ENCODE data around the gene PARP15.
"Not testable (repeated sequence)": the region's sequence is repeated elsewhere in the genome, so short reads cannot be mapped to it uniquely, and the experiment has no call there.

PARP15 gene

DNA sequence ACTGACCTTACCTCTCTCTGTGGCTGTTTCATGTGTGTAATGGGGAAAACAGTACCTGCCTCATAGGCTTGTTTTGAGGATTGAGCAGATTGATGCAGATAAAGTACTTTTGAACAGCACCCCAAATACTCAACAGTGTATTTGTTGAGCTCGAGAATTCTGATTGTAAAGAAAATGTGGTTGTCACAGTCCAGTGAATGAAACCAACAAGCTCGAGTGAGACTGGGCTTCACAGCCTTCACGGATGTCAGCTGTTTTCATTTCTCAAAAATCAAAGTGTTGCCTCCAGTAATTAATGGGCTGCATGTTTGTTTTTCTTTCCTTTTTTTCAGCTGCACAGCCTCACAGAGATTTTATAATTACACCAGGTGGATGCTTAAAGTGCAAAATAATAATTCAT, 43.7 kb downstream of the PARP15 start:
- no peak for DNase-seq

DNA sequence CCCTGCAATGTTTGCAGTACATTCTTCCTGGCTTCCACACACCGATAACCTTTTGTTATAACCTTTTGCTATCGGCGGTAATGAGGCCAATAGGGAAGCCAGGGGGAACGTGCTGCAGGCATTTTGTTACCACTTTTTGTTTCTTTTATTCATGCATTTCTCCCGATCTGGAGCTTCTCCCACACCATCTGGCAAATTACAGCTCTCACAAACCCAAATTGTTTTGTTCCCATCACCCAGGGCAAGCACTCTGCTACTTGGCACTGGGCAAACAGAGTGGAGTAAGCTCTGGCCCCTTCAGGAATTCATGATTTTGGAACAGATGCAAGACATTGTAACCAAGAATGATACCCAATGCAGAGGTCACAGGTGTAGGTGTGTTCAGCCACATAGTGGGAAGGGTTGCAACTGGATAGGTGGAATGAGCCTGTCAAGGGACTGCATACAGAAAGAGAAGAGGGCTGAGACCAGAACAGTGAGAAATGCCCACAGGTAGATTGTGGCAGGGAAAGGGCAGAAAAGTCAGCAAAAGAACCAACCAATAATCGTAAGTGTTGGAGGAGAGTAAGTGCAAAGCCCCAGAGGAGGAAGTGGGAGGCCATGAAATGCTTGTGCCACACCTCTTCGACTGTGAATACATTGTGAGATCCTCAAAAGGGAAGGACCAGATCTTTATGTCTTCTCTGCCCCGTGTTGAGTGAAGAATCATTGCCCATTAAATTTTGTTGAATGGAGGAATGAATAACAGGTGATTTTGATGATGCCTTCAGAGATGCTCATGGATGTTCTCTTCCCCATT, 45.8 kb downstream of the PARP15 start:
- no peak for DNase-seq

DNA sequence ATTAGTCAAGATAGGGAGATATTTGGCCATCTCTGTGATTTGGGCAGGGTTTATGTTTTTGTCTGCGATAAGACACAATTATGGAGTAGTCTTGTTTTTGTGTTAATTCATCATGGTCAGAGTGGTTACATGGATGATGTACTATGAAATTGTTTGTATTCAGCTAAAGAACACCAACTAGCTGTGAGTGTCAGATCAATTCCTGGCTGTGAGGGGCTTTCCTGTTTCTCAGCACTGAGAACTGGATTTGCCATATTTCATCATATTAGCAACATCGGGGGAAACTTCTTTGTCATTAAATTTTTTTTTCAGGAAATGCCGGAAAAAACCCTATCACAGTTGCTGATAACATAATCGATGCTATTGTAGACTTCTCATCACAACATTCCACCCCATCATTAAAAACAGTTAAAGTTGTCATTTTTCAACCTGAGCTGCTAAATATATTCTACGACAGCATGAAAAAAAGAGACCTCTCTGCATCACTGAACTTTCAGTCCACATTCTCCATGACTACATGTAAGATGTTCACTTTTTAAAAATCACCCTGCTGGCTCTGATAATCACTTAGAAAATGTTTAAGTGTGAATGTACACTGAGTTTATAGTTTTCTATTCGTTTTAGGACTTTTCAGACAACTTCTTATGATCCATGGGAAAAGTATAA, 49.2 kb downstream of the PARP15 start:
- no peak for DNase-seq

DNA sequence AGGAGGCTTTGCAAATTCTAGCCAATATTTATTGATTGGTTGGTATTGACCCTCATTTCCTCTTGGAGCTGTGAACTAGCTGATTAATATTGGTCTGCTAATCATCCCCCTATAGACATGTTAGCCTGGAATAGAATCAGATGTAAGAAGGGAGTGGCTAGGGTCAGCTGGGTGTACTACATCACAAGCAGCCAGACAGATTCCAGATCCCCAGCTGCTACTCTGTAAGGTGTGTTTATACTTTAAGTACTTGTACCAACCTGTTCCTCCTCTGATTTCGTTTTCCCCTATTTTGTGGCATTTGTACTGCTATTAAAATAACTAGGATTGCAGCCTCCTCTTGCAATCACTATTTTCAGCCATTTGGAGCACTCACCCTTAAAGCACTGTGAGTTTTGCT, 49.9 kb downstream of the PARP15 start:
- DNase-seq, result no peak

DNA sequence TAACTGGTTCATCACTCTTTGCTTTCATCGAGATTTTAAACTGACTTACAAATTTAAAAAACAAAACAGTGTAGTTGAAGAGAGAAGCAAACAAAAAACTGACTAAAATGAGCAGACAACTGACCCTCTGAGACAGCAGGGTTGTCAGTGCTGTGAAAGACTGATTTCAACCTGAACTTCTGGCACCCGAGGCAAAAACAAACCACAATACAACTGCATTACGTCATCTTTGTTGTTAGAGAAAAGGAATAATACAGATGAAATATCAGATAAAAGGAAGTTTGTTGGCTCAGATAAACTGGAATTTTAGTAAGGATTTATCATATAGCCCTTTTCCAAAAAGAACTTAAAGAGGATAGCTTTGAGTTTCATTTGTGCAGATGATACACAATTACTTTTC, 51.1 kb downstream of the PARP15 start:
- DNase-seq, result no peak

DNA sequence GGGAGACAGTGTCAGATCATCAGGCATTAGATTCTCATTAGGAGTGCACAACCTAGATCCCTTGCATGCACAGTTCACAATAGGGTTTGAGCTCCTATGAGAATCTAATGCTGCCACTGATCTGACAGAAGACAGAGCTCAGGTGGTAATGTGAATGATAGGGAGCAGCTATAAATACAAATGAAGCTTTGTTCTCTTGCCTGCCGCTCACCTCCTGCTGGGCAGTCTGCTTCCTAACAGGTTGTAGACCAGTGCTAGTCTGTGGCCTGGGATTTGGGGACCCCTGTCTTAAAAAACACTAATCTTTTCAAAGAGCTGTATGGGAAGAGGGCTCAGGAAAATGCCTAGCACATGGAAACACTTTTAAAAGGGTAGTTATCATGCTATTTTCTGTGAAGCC, 52.3 kb downstream of the PARP15 start:
- no peak for DNase-seq

DNA sequence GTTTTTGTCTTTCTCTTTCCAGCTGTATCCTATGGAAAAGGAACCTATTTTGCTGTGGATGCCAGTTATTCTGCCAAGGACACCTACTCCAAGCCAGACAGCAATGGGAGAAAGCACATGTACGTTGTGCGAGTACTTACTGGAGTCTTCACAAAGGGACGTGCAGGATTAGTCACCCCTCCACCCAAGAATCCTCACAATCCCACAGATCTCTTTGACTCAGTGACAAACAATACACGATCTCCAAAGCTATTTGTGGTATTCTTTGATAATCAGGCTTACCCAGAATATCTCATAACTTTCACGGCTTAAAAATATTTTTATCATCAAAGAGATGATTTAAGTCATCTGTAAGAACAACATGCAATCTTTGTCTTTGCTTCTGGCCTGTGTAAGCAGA, 58.3 kb downstream of the PARP15 start:
- DNase-seq, result no peak

DNA sequence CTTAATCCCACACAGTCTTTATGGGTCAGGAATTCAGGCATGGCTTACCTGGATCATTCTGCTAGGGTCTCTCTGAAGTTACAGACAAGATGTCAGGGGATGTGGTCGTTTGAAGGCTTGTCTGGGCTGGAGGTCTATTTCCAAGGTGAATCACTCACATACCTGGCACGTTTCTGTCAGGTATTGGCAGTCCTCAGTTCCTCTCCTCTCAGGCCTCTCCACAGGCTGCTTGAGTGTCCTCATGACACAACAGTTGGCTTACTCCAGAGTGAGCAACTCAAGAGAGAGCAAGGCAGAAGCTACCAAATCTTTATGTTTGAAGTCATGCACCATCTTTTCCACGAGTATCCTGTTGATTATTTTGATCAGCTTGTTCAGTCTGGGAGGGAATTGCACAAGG, 59.2 kb downstream of the PARP15 start:
- DNase-seq, result no peak

DNA sequence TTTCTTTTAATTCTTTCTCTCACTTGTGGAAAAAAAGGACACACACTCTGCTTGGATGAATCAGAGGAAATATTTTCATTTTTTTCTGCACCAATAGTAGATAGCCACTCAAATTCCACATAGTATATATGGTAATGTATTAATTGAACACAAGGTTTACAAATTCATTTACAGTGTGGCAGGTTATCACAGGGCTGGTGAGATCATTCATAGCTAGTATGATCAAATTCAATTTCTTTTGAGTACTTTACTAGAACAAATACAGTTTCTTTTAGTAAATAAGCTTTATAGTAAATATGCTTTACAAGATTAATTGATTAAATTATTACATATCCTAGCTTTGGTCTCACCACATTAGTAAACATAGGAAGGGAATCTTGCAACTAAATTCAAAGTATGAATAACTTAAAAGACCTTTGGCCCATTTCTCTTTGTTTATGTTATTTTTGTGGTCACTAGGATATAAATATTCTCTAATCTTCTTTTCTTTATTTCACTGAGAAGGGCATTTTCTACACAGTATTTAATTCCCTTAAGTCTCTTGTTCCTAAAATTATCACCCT, 63.1 kb downstream of the PARP15 start:
- no peak for DNase-seq

DNA sequence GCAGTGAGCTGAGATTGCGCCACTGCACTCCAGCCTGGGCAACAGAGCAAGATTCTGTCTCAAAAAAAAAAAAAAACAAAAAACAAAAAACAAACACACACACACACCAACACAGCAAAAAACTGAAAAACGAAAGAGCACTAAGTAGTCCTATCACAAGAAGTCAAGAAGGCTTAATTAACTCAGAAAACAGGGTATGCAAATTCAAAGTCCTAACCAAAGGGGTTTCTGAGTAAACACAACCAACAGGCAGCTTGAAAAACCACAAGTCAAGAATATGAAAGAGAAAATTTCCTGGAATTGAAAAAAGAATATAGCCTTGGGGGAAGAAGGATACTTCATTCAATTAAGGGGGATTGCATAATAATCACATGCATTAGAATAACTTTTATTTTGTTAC, 65.5 kb downstream of the PARP15 start:
- no peak for DNase-seq

DNA sequence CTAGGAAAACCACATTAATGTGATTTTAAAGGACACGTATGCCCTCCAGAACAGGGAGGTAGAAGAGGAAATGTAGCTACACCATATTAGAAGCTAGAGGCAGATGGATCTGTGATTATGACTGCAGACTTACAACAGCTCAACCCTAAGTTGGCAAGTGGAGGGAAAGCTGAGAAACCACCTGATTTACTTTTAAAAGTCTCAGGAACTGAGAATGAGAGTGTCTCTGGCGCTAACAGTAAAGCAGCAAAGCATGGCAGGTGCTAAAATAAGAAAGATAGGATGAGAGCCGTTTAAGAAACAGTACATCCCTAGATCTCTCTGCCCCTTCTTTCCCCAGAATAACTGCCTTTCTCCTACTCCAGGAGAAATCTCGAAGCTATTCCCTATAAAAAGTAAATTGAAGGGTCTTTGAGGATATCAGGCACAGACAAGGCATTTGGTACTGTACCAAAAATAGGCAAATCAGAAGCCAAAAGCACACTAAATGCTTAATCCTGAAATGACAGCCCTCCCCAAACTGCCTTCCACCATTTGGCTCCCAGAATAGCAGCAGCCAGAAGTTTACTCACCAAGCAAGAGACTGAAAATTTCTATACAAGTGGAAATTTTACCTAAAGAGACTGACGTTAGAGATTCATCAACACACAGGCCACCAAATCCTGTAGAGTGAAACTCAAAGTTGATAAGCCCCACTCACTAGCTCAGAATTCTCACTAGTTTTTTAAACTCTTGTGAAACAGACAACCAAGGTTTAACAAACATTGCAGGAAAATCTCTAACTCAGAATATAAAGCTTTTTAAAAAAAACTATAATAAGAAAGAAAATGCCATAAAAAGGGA, 68.9 kb downstream of the PARP15 start:
- peak; percentile 8 for DNase-seq

DNA sequence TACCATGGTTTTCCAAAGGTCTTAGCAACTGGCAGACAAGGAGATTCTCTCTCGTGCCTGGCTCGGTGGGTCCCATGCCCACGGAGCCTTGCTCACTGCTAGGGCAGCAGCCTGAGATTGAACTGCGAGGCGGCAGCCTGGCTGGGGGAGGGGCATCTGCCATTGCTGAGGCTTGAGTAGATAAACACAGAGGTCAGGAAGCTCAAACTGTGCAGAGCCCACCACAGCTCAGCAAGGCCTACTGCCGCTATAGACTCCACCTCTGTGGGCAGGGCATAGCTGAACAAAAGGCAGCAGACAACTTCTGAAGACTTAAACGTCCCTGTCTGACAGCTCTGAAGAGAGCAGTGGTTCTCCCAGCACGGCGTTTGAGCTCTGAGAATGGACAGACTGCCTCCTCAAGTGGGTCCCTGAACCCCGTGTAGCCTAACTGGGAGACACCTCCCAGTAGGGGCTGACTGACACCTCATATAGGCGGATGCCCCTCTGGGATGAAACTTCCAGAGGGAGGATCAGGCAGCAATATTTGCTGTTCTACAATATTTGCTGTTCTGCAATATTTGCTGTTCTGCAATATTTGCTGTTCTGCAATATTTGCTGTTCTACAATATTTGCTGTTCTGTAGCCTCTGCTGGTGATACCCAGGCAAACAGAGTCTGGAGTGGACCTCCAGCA, 73.9 kb downstream of the PARP15 start:
- DNase-seq, result not testable (repeated sequence)

DNA sequence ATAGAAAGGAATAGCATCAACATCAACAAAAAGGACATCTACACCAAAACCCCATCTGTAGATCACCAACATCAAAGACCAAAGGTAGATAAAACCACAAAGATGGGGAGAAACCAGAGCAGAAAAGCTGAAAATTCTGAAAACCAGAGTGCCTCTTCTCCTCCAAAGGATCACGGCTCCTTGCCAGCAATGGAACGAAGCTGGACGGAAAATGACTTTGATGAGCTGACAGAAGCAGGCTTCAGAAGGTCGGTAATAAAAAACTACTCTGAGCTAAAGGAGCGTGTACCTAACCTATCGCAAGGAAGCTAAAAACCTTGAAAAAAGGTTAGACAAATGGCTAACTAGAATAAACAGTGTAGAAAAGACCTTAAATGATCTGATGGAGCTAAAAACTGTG, 74.5 kb downstream of the PARP15 start:
- DNase-seq, result not testable (repeated sequence)

DNA sequence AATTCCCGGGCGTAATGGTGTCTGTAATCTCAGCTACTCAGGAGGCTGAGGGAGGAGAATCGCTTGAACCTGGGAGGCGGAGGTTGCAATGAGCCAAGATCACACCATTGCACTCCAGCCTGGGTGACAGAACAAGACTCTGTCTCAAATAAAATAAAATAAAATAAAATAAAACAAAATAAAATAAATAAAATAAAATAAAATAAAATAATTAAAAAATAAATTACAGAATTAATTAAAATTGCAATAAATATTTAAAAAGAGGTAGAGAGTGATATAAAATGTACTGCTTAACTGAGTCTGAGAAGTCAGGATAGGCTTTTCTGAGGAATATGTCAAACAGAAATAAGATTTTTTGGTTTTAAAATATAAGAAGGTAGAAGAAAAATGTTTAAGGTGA, 80.9 kb downstream of the PARP15 start:
- not testable (repeated sequence) for DNase-seq

DNA sequence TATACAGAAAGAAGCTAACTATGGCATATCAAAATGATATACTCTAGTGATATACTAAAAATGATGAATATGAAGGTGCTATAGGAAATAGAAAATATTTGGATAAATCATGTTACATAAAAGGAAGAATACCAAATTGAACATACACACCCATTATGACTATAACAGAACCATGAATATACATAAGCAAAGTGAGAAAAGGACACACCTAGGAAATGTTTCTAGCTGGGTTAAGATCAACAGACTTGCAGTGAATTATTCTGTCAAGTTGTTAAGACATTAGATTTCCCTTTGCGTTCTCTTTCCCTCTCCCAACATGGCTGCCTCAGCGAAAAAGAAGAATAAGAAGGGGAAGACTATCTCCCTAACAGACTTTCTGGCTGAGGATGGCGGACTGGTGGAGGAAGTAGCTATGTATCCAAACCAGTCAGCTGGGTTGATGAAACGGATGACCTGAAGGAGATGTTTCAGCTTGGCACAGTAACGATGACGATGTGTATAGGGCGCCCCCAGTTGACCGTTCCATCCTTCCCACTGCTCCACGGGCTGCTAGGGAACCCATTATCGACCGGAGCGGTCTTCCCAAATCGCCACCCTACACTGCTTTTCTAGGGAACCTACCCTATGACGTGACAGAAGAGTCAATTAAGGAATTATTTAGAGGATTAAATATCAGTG, 83.0 kb downstream of the PARP15 start:
- DNase-seq, result peak; percentile 12

DNA sequence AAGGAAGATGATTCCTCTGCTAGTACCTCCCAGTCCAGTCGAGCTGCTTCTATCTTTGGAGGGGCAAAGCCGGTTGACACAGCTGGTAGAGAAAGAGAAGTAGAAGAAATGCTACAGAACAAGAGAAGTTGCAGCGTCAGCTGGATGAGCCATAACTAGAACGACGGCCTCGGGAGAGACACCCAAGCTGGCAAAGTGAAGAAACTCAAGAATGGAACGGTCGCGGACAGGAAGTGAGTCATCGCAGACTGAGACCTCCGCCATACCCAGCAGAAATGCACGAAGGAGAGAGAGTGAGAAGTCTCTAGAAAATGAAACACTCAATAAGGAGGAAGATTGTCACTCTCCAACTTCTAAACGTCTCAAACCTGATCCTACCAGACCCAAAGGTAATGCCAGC, 84.2 kb downstream of the PARP15 start:
- DNase-seq, result peak; percentile 19

DNA sequence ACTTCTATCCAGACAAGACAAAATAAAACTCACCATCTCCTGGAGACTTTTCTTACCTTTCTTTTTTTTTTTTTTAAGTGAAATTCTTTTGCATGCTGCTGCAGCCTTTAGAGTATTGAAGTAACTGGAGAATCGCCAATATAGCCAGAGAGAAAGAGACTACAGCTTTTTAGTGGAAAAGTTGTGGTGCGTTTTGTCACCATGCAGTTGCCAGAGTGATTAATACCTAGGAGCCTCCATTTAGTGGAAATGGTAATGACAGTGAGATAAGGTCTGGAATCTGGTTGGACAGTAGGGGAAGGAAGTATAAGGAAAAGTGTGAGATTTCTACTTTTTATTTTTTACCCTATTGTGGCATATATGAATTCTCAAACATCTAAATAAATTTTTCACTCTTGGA, 85.1 kb downstream of the PARP15 start:
- DNase-seq, result no peak

DNA sequence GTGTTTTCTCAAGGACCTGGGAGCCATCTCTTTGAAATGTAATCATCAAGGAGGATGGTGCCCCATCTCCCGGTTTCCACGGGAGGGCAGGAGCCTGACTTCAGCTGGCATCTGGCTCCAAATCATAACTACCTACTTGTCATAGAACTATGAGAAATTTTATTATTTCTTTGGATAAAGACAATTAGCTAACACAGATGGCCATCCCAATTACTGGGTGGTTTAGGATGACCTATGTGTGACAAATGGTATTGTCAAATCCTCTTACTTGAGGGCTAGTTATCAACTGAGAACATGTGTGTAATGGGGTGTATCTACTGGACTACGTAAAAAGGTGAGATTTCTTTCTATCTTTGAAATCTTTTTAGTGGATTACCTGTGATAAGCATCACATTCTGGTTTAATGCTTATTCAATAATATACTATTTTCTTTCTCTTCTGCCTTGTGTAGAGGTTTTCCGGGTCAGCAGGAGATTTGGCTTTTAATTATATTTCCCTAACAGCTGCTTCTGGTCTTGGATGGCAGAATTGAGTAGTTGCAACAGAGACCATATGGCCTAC, 87.9 kb downstream of the PARP15 start:
- DNase-seq, result no peak

DNA sequence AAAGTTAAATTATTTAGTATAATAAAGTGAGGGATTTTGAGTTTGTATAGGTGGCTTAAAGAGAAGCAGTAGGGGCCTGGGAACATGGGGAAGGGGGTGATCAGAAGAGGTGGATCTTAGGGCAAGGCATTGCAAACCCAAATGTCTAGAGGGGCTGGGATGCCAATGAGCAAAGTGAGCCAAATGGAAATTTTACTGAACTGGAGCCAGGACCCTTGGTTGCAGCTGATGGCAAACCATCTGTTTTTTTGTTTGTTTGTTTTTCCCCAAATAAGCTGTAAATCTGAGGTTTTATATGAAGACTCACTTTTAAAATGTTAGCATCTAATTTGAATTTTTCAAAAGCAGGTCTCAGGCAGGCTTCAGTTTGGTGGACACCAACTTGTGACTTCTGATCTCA, 88.4 kb downstream of the PARP15 start:
- DNase-seq, result no peak

DNA sequence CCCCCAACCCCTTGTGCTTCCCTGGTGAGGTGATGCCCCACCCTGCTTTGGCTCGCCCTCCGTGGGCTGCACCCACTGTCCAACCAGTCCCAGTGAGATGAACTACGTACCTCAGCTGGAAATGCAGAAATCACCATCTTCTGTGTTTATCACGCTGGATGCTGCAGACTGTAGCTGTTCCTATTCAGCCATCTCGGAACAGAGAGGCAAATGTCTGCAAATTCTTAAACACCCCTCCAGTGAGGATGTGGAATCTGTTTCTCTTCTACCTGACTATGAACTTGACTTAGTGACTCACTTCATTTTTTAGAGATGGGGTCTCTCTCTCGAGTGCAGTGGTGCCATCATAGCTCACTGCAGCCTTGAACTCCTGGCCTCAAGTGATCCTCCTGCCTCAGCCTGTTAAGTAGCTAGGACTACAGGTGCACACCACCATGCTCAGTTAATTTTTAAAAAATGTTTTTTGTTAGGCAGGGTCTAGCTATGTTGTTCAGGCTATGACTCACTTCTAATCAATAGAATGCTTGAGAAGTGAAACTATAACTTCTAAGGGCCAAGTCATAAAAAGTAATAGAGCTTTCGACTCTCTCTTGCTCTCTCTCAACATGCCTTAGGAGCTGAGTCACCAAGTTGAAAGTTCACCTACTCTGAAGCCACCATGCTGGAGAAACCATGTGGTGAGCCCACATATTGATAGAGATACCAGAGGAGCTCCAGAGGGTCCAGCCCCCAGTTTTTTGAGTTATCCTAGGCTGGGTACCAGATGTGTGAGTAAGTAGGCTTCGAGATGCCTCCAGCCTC, 91.7 kb downstream of the PARP15 start:
- DNase-seq, result peak; percentile 11

DNA sequence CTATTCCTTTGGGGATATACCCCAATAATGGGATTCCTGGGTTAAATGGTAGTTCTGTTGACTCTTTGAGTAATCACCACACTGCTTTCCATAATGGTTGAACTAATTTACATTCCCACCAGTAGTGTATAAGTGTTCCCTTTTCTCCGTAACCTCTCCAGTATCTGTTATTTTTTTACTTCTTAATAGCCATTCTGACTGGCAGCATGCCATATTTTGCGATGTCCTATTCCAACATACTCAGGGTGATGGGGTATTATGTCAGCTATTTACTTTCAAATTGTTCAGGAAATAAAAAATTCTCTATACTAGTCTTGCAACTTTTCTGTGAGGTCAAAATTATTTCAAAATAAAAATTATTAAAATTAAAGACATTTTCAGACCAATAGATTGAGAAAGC, 94.1 kb downstream of the PARP15 start:
- DNase-seq, result no peak
